ENCODE data around the gene MUC4. TPM values are rescaled to one million over a fixed set of nuclear protein-coding genes. Genes with fewer than 3 reads are reported as not detected.

MUC4 gene, protein sequence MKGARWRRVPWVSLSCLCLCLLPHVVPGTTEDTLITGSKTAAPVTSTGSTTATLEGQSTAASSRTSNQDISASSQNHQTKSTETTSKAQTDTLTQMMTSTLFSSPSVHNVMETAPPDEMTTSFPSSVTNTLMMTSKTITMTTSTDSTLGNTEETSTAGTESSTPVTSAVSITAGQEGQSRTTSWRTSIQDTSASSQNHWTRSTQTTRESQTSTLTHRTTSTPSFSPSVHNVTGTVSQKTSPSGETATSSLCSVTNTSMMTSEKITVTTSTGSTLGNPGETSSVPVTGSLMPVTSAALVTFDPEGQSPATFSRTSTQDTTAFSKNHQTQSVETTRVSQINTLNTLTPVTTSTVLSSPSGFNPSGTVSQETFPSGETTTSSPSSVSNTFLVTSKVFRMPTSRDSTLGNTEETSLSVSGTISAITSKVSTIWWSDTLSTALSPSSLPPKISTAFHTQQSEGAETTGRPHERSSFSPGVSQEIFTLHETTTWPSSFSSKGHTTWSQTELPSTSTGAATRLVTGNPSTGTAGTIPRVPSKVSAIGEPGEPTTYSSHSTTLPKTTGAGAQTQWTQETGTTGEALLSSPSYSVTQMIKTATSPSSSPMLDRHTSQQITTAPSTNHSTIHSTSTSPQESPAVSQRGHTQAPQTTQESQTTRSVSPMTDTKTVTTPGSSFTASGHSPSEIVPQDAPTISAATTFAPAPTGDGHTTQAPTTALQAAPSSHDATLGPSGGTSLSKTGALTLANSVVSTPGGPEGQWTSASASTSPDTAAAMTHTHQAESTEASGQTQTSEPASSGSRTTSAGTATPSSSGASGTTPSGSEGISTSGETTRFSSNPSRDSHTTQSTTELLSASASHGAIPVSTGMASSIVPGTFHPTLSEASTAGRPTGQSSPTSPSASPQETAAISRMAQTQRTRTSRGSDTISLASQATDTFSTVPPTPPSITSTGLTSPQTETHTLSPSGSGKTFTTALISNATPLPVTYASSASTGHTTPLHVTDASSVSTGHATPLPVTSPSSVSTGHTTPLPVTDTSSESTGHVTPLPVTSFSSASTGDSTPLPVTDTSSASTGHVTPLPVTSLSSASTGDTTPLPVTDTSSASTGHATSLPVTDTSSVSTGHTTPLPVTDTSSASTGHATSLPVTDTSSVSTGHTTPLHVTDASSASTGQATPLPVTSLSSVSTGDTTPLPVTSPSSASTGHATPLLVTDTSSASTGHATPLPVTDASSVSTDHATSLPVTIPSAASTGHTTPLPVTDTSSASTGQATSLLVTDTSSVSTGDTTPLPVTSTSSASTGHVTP (N-terminal part only)
- 0.44 and 0.60 TPM in 2 replicates for total RNA-seq
- long read RNA-seq, result 0 reads

DNA sequence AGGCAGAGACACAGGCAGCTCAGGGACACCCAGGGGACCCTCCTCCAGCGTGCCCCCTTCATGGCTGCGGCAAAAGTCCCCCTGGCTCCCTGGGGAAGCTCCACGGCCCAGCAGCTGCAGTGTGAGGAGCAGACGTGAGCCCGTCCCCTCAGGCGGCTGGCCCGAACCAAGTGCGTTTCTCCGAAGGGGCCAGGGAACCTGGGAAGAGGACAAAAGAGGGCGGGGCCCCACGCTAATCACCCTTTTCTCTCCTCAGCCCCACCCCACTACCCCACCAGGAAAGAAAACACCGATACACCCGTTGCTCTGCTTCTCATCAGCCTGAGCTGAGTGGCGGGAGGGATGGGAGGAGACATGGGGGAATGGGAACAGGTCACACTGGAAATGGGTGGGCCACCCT is at the start of gene MUC4:
Gene MUC4 (minus strand): TSS at position 174 of the 400 bp plus-strand sequence. CDS start 112 bp downstream, at position 62.
- Mint-ChIP-seq H3K27me3 (peaks cover 32% of the 10 kb centered on the region), H3K27ac (no peak within 1 kb of the TSS), H3K9me3 (ENCODE audit: low read depth) (no peaks in the 10 kb centered on the region), H3K4me1 (ENCODE audit: low read depth) (no peaks in the 10 kb centered on the region), H3K4me3 (ENCODE audit: low read depth) (no peak within 1 kb of the TSS), H3K36me3 (ENCODE audit: insufficient read depth) (no peaks in the 10 kb centered on the region)
- DNase-seq (ENCODE audit: low spot score, unreplicated experiment), result no peak
- TF ChIP-seq, protein P1, sequence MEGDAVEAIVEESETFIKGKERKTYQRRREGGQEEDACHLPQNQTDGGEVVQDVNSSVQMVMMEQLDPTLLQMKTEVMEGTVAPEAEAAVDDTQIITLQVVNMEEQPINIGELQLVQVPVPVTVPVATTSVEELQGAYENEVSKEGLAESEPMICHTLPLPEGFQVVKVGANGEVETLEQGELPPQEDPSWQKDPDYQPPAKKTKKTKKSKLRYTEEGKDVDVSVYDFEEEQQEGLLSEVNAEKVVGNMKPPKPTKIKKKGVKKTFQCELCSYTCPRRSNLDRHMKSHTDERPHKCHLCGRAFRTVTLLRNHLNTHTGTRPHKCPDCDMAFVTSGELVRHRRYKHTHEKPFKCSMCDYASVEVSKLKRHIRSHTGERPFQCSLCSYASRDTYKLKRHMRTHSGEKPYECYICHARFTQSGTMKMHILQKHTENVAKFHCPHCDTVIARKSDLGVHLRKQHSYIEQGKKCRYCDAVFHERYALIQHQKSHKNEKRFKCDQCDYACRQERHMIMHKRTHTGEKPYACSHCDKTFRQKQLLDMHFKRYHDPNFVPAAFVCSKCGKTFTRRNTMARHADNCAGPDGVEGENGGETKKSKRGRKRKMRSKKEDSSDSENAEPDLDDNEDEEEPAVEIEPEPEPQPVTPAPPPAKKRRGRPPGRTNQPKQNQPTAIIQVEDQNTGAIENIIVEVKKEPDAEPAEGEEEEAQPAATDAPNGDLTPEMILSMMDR (IDR thresholded peaks at IDR 0.05; ENCODE audit: unreplicated experiment), result no peak

DNA sequence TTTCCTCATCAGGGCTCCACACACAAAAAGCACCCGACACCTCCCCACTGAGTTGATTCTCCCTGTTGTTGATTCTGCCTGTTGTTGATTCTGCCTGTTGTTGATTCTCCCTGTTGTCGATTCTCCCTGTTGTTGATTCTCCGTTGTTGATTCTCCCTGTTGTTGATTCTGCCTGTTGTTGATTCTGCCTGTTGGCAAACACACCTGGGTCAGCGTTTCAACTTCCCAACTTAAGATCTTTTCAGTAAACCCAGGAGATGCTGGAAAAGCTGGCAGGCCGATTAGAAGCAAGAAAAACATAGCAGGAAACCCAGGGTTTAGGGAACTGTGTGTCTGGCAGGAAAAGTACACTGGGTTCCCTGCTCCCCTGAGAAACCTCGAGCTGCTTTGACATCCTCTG is 48.7 kb upstream of the MUC4 start:
- peaks cover 8% of the 10 kb centered on the region for H3K27me3 Mint-ChIP-seq
- H3K4me1 Mint-ChIP-seq (ENCODE audit: low read depth), result peaks cover 12% of the 10 kb centered on the region
- H3K4me3 Mint-ChIP-seq (ENCODE audit: low read depth), result no peak overlapping the region
- TF ChIP-seq, protein P1 (IDR thresholded peaks at IDR 0.05; ENCODE audit: unreplicated experiment), result no peak
- H3K9me3 Mint-ChIP-seq (ENCODE audit: low read depth), result no peaks in the 10 kb centered on the region
- H3K36me3 Mint-ChIP-seq (ENCODE audit: insufficient read depth), result no peaks in the 10 kb centered on the region
- DNase-seq (ENCODE audit: low spot score, unreplicated experiment), result no peak
- H3K27ac Mint-ChIP-seq, result no peak overlapping the region

DNA sequence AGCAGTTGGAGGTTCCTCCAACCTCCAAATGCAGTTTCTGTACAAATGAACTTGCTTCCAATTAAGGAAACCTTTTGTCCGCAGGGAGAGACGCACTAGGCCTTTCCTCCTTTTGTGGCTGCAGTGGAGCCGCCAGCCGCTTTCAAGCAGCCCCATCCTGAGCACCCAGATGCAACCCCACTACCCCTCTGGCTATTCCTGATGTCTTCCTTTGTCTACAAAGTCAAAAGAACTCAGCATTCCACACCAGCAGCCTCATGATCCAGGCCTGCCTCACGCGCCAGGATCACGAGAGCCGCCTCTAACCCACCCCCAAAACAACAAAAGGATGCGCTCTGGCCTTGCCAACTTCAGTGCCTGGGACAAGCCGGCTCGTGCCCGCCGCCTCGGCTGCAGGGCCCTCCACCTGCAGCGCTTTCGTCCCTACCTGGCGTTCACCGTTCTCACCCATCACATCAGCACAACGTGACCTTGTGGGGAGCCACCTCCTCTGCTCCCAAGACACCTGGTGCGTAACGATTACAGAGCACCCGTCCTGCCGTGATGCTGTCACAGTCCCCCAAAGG is 48.2 kb upstream of the MUC4 start:
- Mint-ChIP-seq H3K9me3 (ENCODE audit: low read depth) (no peaks in the 10 kb centered on the region), H3K27me3 (peaks cover 8% of the 10 kb centered on the region), H3K27ac (no peak overlapping the region), H3K36me3 (ENCODE audit: insufficient read depth) (no peaks in the 10 kb centered on the region), H3K4me1 (ENCODE audit: low read depth) (peaks cover 12% of the 10 kb centered on the region), H3K4me3 (ENCODE audit: low read depth) (no peak overlapping the region)
- TF ChIP-seq, protein P1 (IDR thresholded peaks at IDR 0.05; ENCODE audit: unreplicated experiment), result no peak
- DNase-seq (ENCODE audit: low spot score, unreplicated experiment), result no peak

DNA sequence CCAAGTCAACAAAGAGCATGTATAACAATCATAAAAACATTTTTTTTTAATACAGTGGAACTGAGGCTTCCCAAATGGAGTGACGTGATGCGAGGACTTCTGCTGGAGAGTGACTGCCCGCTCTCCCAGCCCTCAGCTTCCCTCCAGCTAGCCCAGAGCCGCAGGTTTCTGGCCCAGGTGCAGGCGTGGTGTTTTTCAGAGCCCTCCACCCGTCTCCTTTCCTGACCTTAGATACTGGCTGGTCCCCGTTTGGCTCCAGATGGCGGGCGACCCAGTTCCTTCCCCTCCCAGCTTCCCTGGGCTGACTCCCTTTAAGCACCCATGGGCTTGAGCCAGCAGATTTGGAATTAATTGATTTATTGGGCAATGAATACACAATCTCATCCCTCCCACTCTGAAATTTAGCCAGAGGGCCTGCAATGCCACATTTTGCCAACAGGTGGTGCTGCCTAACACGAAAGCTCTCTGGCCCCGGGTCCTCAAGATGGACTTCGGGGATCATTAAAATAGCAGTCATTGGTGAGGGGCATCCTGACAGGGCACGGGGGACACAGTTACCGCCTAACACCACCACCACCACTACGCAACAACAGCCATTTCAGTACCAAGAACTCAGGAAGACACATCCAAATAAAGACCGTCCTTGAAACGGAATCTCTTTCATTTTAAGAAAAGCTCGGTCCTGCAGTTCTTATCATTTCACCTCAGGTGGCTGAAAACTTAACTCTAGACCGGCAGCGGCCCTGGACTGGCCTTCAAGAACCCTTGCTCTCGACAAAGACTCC is 47.5 kb upstream of the MUC4 start:
- TF ChIP-seq, protein P1 (IDR thresholded peaks at IDR 0.05; ENCODE audit: unreplicated experiment), result peak; percentile 90
- Mint-ChIP-seq H3K4me3 (ENCODE audit: low read depth) (no peak overlapping the region), H3K27me3 (peaks cover 8% of the 10 kb centered on the region), H3K36me3 (ENCODE audit: insufficient read depth) (no peaks in the 10 kb centered on the region), H3K9me3 (ENCODE audit: low read depth) (no peaks in the 10 kb centered on the region), H3K27ac (peak overlapping the region; percentile 33), H3K4me1 (ENCODE audit: low read depth) (peaks cover 12% of the 10 kb centered on the region)
- DNase-seq (ENCODE audit: low spot score, unreplicated experiment), result peak; percentile 77
